Measurements from ENCODE around the gene GIPR. TPM values are rescaled to one million over a fixed set of nuclear protein-coding genes. Genes with fewer than 3 reads are reported as not detected.
A peak's percentile ranks its signal among the peaks of the same experiment; 100 is the strongest.

GIPR gene
- total RNA-seq, 1 donor from 2014 or later, result 4.7 TPM

- Histone ChIP-seq H3K27me3 (ENCODE audit: low read depth) (no peaks in the 10 kb centered on the region), H3K9me3 (replicated peaks) (no peaks in the 10 kb centered on the region), H3K36me3 (peaks cover 5% of the 10 kb centered on the region), H3K27ac (replicated peaks) (no peak overlapping the region), H3K4me1 (peaks cover 55% of the 10 kb centered on the region), H3K4me3 (peak overlapping the region; percentile 75)
- no peak for TF ChIP-seq CTCF (IDR thresholded peaks at IDR 0.05; ENCODE audit: borderline replicate concordance)
- intact Hi-C loops (cut with micrococcal nuclease), result no loop called here
- DNase-seq, result no peak
Observed at GRCh38 chr19:45637890-45638667, 29.9 kb upstream of the GIPR start.

- peaks cover under 1% of the 10 kb centered on the region for H3K36me3 ChIP-seq
- TF ChIP-seq CTCF (IDR thresholded peaks at IDR 0.05; ENCODE audit: borderline replicate concordance), result peak; percentile 22
- intact Hi-C loops (cut with micrococcal nuclease), result no loop called here
- no peaks in the 10 kb centered on the region for H3K27me3 ChIP-seq (ENCODE audit: low read depth)
- H3K4me1 ChIP-seq, result peaks cover 61% of the 10 kb centered on the region
- DNase-seq, result peak; percentile 56
- H3K27ac ChIP-seq (replicated peaks), result peak within 1 kb of the TSS; percentile 48
- H3K9me3 ChIP-seq (replicated peaks), result no peaks in the 10 kb centered on the region
- H3K4me3 ChIP-seq, result peak within 1 kb of the TSS; percentile 75
Observed at GRCh38 chr19:45638930-45639729, 28.9 kb upstream of the GIPR start, which contains the start of gene EML2. Gene EML2 (minus strand): TSS chr19:45639397. CDS start chr19:45639376, 21 bp downstream.

- Histone ChIP-seq H3K9me3 (replicated peaks) (no peaks in the 10 kb centered on the region), H3K27me3 (ENCODE audit: low read depth) (no peaks in the 10 kb centered on the region), H3K4me3 (peak overlapping the region; percentile 67), H3K4me1 (peaks cover 69% of the 10 kb centered on the region), H3K36me3 (no peaks in the 10 kb centered on the region), H3K27ac (replicated peaks) (peak overlapping the region; percentile 91)
- DNase-seq, result no peak
- intact Hi-C loops (cut with micrococcal nuclease), result loop anchor here (10.0 kb wide), 1 partner anchor 116 kb away; no protein-coding TSS in a partner anchor
- TF ChIP-seq CTCF (IDR thresholded peaks at IDR 0.05; ENCODE audit: borderline replicate concordance), result no peak
Observed at GRCh38 chr19:45640849-45641273, 27.2 kb upstream of the GIPR start.

GRCh38 chr19:45641274-45642105, 26.5 kb upstream of the GIPR start:
- H3K27me3 ChIP-seq (ENCODE audit: low read depth), result peaks cover 2% of the 10 kb centered on the region
- intact Hi-C loops (cut with micrococcal nuclease), result loop anchor here (10.0 kb wide), 1 partner anchor 117 kb away; no protein-coding TSS in a partner anchor
- H3K4me3 ChIP-seq, result peak overlapping the region; percentile 67
- peaks cover 76% of the 10 kb centered on the region for H3K4me1 ChIP-seq
- H3K9me3 ChIP-seq (replicated peaks), result no peaks in the 10 kb centered on the region
- H3K27ac ChIP-seq (replicated peaks), result peak overlapping the region; percentile 91
- TF ChIP-seq CTCF (IDR thresholded peaks at IDR 0.05; ENCODE audit: borderline replicate concordance), result no peak
- H3K36me3 ChIP-seq, result no peaks in the 10 kb centered on the region
- peak; percentile 74 for DNase-seq
